SH-SY5Y (cell line): ENCODE measurements around the gene MOCS2.

Experiments
- GATA2 ChIP-seq: IDR thresholded peaks from 2 replicates; pipeline ENCODE4 v1.6.1; 2011; ENCODE audit warnings: mild to moderate bottlenecking, low read depth, low read length
- GATA3 ChIP-seq: IDR thresholded peaks from 2 replicates; pipeline ENCODE4 v1.6.1; 2011; ENCODE audit warnings: low read depth, mild to moderate bottlenecking, low read length, moderate library complexity

DNA sequence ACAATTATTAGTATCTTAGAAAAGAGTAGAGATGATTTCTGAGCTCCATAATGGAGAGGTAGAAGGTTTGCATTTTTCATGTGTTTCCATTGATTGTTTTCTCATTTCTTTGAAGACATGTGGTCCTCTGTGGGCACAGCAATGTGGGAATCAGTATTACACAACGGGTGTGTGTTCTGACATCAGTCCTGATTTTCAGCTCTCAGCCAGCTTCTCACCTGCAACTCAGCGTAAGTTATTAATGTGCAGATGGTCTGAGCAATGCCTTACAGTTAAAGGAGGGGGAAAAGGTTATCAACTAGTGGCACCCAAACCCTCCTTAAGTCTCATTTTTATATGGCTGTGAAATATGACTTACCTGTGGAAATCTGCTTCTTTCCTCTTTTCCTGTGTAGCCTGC is 61.3 kb downstream of the MOCS2 start:
- no peak for TF ChIP-seq GATA2
- no peak for TF ChIP-seq GATA3
